ENCODE data around the gene PRKAA1. TPM values are rescaled to one million over a fixed set of nuclear protein-coding genes. Genes with fewer than 3 reads are reported as not detected.
"Not testable (repeated sequence)": the region's sequence is repeated elsewhere in the genome, so short reads cannot be mapped to it uniquely, and the experiment has no call there.

Gene PRKAA1
- total RNA-seq, 1 donor from 2014 or later: 57.1 TPM

DNA sequence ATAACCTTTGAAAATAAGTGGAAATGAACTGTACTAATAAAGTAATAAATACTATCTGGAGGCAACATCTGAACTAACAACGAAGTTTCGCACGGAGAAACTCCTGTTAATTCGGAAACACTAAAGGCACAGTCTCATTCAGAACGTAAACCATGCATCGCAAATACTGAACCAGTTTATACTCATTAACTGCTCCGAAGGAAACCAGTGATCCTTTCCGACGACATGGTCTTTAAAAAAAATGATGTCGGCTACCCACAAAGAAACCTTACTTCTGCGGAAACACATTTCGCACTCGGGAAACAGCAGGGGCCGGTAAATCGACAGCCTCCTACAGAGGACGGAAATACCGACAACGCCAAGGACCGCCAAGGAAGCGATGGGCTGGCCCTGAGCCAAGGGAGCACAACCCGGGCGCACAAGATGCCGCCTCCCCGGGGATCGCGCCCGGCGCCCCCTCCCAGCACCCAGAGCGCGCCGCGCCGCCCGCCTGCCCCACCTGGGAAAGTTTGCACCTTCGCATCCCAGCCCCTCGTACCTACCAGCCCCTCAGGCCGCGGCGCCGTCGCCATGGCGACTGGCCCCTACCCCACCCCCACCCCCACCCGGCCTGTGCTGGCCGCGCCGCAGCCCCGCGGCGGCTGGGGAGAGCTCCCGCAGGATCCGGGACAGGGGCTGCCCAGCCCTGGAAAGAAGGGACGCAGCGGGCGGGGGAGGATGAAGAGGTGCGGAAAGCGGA, 732 bp downstream of the PRKAA1 start:
- Histone ChIP-seq H3K27me3 (ENCODE audit: control insufficient read depth, insufficient read depth, low read length) (no peaks in the 10 kb centered on the region), H3K36me3 (ENCODE audit: control insufficient read depth, insufficient read depth, low read length) (no peaks in the 10 kb centered on the region), H3K4me3 (ENCODE audit: low read depth, low read length) (peak overlapping the region; percentile 71)
- DNase-seq (ENCODE audit: low read depth): peak; percentile 37
- FAIRE-seq: no peak
- TF ChIP-seq, protein P1, sequence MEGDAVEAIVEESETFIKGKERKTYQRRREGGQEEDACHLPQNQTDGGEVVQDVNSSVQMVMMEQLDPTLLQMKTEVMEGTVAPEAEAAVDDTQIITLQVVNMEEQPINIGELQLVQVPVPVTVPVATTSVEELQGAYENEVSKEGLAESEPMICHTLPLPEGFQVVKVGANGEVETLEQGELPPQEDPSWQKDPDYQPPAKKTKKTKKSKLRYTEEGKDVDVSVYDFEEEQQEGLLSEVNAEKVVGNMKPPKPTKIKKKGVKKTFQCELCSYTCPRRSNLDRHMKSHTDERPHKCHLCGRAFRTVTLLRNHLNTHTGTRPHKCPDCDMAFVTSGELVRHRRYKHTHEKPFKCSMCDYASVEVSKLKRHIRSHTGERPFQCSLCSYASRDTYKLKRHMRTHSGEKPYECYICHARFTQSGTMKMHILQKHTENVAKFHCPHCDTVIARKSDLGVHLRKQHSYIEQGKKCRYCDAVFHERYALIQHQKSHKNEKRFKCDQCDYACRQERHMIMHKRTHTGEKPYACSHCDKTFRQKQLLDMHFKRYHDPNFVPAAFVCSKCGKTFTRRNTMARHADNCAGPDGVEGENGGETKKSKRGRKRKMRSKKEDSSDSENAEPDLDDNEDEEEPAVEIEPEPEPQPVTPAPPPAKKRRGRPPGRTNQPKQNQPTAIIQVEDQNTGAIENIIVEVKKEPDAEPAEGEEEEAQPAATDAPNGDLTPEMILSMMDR (IDR thresholded peaks at IDR 0.05; ENCODE audit: insufficient read depth, low read length, severe bottlenecking): no peak

DNA sequence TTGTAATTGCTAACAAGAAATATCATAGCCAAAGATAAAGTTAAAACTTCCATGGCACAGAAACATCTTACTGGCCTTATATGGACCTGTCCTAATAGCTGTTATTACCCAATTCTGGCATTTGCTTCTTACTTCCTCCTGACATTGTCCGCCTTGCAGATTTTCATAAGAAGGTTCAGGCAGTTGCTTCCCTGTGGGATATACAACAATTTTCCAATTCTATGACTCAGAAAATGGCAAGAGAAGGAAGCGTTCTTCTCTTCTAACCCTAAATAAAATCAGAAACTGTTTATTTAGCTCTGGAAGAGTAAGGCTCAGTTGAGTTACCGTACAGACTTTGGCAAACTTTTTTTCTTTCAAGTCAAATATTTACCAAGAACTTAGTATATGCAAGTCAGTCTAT, 1.7 kb downstream of the PRKAA1 start:
- TF ChIP-seq, protein P1 (IDR thresholded peaks at IDR 0.05; ENCODE audit: insufficient read depth, low read length, severe bottlenecking): no peak
- H3K27me3 ChIP-seq (ENCODE audit: control insufficient read depth, insufficient read depth, low read length): no peaks in the 10 kb centered on the region
- FAIRE-seq (no peak), DNase-seq (ENCODE audit: low read depth) (peak; percentile 54)
- no peaks in the 10 kb centered on the region for H3K36me3 ChIP-seq (ENCODE audit: control insufficient read depth, insufficient read depth, low read length)
- H3K4me3 ChIP-seq (ENCODE audit: low read depth, low read length): peak overlapping the region; percentile 2

DNA sequence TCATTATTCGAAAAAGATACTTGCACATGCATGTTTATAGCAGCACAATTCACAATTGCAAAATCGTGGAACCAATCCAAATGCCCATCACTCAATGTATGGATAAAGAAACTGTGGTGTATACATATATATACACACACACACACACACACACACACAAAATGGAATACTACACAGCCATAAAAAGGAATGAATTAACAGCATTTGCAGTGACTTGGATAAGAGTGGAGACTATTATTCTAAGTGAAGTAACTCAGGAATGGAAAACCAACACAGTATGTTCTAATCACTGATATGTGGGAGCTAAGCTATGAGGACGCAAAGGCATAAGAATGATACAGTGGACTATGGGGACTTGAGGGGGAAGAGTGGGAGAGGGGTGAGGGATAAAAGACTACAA, 3.3 kb downstream of the PRKAA1 start:
- H3K4me3 ChIP-seq (ENCODE audit: low read depth, low read length); FAIRE-seq; H3K36me3 ChIP-seq (ENCODE audit: control insufficient read depth, insufficient read depth, low read length); DNase-seq (ENCODE audit: low read depth); H3K27me3 ChIP-seq (ENCODE audit: control insufficient read depth, insufficient read depth, low read length): not testable (repeated sequence)

DNA sequence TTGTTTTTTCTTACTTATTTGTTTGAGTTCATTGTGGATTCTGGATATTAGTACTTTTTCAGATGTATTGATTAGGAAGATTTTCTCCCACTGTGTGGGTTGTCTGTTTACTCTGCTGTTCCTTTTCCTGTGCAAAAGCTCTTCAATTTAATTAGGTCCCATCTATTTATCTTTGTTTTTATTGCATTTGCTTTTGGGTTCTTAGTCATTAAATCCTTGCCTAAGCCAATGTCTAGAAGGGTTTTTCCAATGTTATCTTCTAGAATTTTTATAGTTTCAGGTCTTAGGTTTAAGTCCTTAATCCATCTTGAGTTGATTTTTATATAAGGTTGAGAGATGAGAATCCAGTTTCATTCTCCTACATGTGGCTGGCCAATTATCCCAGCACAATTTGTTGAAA, 3.8 kb downstream of the PRKAA1 start:
- FAIRE-seq; H3K27me3 ChIP-seq (ENCODE audit: control insufficient read depth, insufficient read depth, low read length); DNase-seq (ENCODE audit: low read depth); H3K36me3 ChIP-seq (ENCODE audit: control insufficient read depth, insufficient read depth, low read length); H3K4me3 ChIP-seq (ENCODE audit: low read depth, low read length): not testable (repeated sequence)

DNA sequence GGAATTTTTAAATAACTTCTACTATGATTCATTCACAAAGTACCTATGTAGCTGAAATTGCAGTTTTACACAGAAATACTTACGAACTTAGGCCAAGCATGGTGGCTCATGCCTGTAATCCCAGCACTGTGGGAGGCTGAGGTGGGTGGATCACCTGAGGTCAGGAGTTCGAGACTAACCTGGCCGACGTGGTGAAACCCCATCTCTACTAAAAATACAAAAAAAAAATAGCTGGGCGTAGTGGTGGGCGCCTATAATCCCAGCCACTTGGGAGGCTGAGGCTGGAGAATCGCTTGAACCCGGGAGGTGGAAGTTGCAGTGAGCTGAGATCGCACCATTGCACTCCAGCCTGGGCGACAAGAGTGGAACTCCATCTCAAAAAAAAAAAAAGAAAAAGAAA, 5.5 kb downstream of the PRKAA1 start:
- DNase-seq (ENCODE audit: low read depth); H3K36me3 ChIP-seq (ENCODE audit: control insufficient read depth, insufficient read depth, low read length); FAIRE-seq; H3K27me3 ChIP-seq (ENCODE audit: control insufficient read depth, insufficient read depth, low read length); H3K4me3 ChIP-seq (ENCODE audit: low read depth, low read length): not testable (repeated sequence)

DNA sequence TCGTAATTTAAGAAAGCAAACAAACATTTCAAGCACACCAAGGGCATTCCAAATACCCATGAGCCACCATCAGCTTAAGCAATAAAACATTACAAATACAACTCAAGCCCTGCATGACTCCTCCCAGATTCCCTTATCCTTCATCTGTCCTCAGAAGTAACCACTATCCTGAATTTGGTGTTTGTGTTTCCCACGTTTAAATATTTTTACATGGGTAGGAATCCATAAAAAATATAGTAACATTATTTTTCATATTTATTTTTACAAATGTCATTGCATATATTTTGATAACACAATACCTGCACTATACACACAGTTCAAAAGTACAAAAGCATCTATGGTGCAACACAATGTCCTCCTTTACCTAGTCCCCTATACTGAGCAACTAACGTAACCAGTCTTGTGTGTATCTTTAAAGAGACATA, 6.4 kb downstream of the PRKAA1 start:
- no peak for FAIRE-seq
- DNase-seq (ENCODE audit: low read depth): peak; percentile 24
- Histone ChIP-seq H3K36me3 (ENCODE audit: control insufficient read depth, insufficient read depth, low read length) (no peaks in the 10 kb centered on the region), H3K4me3 (ENCODE audit: low read depth, low read length) (no peak overlapping the region), H3K27me3 (ENCODE audit: control insufficient read depth, insufficient read depth, low read length) (no peaks in the 10 kb centered on the region)
- TF ChIP-seq, protein P1 (IDR thresholded peaks at IDR 0.05; ENCODE audit: insufficient read depth, low read length, severe bottlenecking): no peak

DNA sequence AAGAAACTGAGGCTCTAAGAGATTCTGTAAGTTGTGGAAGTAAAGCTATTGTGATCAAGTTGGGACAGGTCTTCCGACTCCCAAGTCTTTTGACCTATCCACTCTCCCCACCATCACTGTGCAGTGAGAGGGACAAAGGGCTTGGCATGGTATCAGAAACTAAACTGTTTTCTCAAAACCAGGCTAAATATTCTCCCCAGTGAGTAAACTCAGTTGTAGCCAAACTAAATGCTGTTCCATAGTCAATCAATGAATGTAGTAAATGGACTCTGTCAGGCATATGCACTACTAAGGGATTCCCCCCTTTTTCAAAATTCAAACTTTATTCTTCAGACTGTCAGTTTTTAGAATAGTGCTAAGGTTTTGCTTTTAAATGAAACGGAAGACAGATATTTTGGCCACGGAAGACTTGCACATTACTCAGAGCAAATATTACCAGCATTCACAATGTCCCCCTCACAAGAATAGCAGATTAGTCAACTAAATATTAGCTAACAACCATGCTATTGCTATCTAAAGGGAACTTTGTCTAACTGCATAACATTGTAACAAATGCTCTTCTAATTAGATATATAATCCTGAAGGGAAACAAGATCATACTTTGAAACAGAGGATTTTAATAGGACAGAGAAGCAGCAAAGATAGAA, 7.1 kb downstream of the PRKAA1 start:
- Histone ChIP-seq H3K36me3 (ENCODE audit: control insufficient read depth, insufficient read depth, low read length) (no peaks in the 10 kb centered on the region), H3K27me3 (ENCODE audit: control insufficient read depth, insufficient read depth, low read length) (no peaks in the 10 kb centered on the region), H3K4me3 (ENCODE audit: low read depth, low read length) (no peak overlapping the region)
- TF ChIP-seq, protein P1 (IDR thresholded peaks at IDR 0.05; ENCODE audit: insufficient read depth, low read length, severe bottlenecking): no peak
- DNase-seq (ENCODE audit: low read depth) (peak; percentile 72), FAIRE-seq (no peak)

DNA sequence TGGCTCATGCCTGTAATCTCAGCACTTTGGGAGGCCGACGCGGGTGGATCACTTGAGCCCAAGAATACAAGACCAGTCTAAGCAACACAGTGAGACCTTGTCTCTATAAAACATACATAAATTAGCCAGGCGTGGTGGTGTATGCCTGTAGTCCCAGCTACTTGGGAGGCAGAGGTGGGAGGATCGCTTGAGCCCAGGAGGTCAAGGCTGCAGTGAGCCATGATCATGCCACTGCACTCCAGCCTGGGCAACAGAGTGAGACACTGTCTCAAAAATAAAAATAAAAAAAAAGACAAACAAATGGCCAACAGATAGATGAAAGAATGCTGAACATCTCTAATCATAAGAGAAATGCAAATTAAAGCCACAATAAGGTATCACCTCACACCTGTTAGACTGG, 9.2 kb downstream of the PRKAA1 start:
- not testable (repeated sequence) for H3K4me3 ChIP-seq (ENCODE audit: low read depth, low read length); H3K36me3 ChIP-seq (ENCODE audit: control insufficient read depth, insufficient read depth, low read length); H3K27me3 ChIP-seq (ENCODE audit: control insufficient read depth, insufficient read depth, low read length); DNase-seq (ENCODE audit: low read depth); FAIRE-seq
